Esophagus muscularis mucosa (tissue), 3 donors: ENCODE results near the gene ZNF208.
"Not testable (repeated sequence)": the region's sequence is repeated elsewhere in the genome, so short reads cannot be mapped to it uniquely, and the experiment has no call there.

ENCODE experiments used
- POLR2A ChIP-seq: fragments of 450-650 bp; IDR thresholded peaks from one replicate; pipeline ENCODE4 v1.6.1; 2017; ENCODE audit warnings: antibody characterized with exemption, moderate library complexity, mild to moderate bottlenecking, low read depth
- TF ChIP-seq, protein P1 (sequence below), 3 experiments: fragments of 200-600 bp in 2 of 3; fragments of 450-650 bp in 1 of 3; sonication (generic) in 2 of 3; IDR thresholded peaks; one replicate each; pipeline ENCODE4 v1.5.1; 2017 to 2019; ENCODE audit warnings: antibody characterized with exemption in 3 of 3, mild to moderate bottlenecking in 2 of 3, moderate library complexity in 1 of 3

DNA sequence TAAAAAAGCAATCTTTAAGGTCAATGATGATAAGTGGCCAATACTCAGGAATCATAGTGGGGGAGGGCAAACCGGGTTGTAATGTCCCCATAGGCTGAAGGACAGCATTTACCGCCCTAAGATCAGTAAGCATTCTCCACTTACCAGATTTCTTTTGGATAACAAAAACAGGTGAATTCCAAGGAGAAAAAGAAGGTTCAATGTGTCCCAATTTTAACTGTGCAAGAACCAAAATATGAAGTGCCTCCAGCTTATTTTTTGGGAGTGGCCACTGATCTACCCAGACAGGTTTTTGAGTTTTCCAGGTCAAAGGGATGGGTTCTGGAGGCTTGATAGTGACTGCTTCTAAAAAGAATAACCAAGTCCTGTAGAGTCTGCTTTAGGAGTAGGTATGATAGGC is 125.2 kb downstream of the ZNF208 start:
- TF ChIP-seq, protein P1, sequence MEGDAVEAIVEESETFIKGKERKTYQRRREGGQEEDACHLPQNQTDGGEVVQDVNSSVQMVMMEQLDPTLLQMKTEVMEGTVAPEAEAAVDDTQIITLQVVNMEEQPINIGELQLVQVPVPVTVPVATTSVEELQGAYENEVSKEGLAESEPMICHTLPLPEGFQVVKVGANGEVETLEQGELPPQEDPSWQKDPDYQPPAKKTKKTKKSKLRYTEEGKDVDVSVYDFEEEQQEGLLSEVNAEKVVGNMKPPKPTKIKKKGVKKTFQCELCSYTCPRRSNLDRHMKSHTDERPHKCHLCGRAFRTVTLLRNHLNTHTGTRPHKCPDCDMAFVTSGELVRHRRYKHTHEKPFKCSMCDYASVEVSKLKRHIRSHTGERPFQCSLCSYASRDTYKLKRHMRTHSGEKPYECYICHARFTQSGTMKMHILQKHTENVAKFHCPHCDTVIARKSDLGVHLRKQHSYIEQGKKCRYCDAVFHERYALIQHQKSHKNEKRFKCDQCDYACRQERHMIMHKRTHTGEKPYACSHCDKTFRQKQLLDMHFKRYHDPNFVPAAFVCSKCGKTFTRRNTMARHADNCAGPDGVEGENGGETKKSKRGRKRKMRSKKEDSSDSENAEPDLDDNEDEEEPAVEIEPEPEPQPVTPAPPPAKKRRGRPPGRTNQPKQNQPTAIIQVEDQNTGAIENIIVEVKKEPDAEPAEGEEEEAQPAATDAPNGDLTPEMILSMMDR (IDR thresholded peaks at IDR 0.05), result not testable (repeated sequence)
- not testable (repeated sequence) for TF ChIP-seq POLR2A
